Measurements from ENCODE around the gene PAFAH2.

The PAFAH2 gene

DNA sequence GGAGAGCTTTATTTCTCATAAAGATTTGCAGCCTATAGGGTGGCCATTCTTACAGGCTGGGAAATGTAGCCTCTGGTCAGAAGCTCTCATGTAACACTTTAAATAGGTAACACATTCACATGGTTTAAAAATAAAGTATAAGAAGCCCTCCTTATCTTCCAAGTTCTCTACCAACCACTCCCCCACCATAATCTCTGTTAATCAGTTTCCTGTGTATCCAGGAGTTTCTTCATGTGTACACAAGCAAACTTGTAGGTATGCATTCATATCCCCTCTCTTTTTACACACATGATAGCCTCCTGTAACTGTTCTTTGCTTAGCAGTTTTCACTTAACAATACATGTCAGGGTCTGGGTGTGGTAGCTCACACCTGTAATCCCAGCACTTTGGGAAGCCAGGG is 86.7 kb downstream of the PAFAH2 start:
- FAIRE-seq = no peak

More for the DNA sequence above, 86.7 kb downstream of the PAFAH2 start:
- no peak for DNase-seq (ENCODE audit: insufficient read length, low spot score)

Data from GM19239 (cell line).